ENCODE results near the gene GABRA6. TPM values are rescaled to one million over a fixed set of nuclear protein-coding genes. Genes with fewer than 3 reads are reported as not detected.
"Not testable (repeated sequence)": the region's sequence is repeated elsewhere in the genome, so short reads cannot be mapped to it uniquely, and the experiment has no call there.

The GABRA6 gene
- polyA plus RNA-seq (2014; cell fraction: cytosol; rRNA removed), result not detected in 2 replicates
- not detected in 2 replicates for polyA plus RNA-seq (2014; cell fraction: nucleus; rRNA removed)

GRCh38 chr5:161685461-161685860, at the start of gene GABRA6:
Gene GABRA6, plus strand, starts transcription at chr5:161685721. Its CDS starts 269 bp downstream, at chr5:161685990.
- DNase-seq (ENCODE audit: low spot score), result no peak

- no peak for DNase-seq (ENCODE audit: low spot score)
Measured at GRCh38 chr5:161637591-161637990, 47.9 kb upstream of the GABRA6 start.

- no peak for DNase-seq (ENCODE audit: low spot score)
Measured at GRCh38 chr5:161641444-161641843, 44.1 kb upstream of the GABRA6 start.

GRCh38 chr5:161645264-161645663, 40.3 kb upstream of the GABRA6 start:
- DNase-seq (ENCODE audit: low spot score), result no peak

- not testable (repeated sequence) for DNase-seq (ENCODE audit: low spot score)
Measured at GRCh38 chr5:161651926-161652325, 33.6 kb upstream of the GABRA6 start.

GRCh38 chr5:161660806-161661205, 24.7 kb upstream of the GABRA6 start:
- no peak for DNase-seq (ENCODE audit: low spot score)

GRCh38 chr5:161663431-161663830, 22.1 kb upstream of the GABRA6 start:
- no peak for DNase-seq (ENCODE audit: low spot score)

GRCh38 chr5:161676103-161676502, 9.4 kb upstream of the GABRA6 start:
- DNase-seq (ENCODE audit: low spot score), result peak; percentile 1

- DNase-seq (ENCODE audit: low spot score), result no peak
Measured at GRCh38 chr5:161686149-161686548, 628 bp downstream of the GABRA6 start.

GRCh38 chr5:161686881-161687280, 1.4 kb downstream of the GABRA6 start:
- DNase-seq (ENCODE audit: low spot score), result no peak

- no peak for DNase-seq (ENCODE audit: low spot score)
Measured at GRCh38 chr5:161687316-161687715, 1.8 kb downstream of the GABRA6 start.

- DNase-seq (ENCODE audit: low spot score), result no peak
Measured at GRCh38 chr5:161691911-161692310, 6.4 kb downstream of the GABRA6 start.

GRCh38 chr5:161697001-161697400, 11.5 kb downstream of the GABRA6 start:
- DNase-seq (ENCODE audit: low spot score), result no peak

GRCh38 chr5:161700065-161700464, 14.5 kb downstream of the GABRA6 start:
- DNase-seq (ENCODE audit: low spot score), result no peak

- no peak for DNase-seq (ENCODE audit: low spot score)
Measured at GRCh38 chr5:161703528-161703927, 18.0 kb downstream of the GABRA6 start.

- DNase-seq (ENCODE audit: low spot score), result no peak
Measured at GRCh38 chr5:161707382-161707781, 21.9 kb downstream of the GABRA6 start.

GRCh38 chr5:161709239-161709638, 23.7 kb downstream of the GABRA6 start:
- no peak for DNase-seq (ENCODE audit: low spot score)

- no peak for DNase-seq (ENCODE audit: low spot score)
Measured at GRCh38 chr5:161713042-161713441, 27.5 kb downstream of the GABRA6 start.

GRCh38 chr5:161719157-161719556, 33.6 kb downstream of the GABRA6 start:
- no peak for DNase-seq (ENCODE audit: low spot score)

- DNase-seq (ENCODE audit: low spot score), result no peak
Measured at GRCh38 chr5:161720460-161720859, 34.9 kb downstream of the GABRA6 start.

GRCh38 chr5:161734741-161735140, 49.2 kb downstream of the GABRA6 start:
- no peak for DNase-seq (ENCODE audit: low spot score)

- DNase-seq (ENCODE audit: low spot score), result no peak
Measured at GRCh38 chr5:161740433-161740832, 54.9 kb downstream of the GABRA6 start.

GRCh38 chr5:161744276-161744675, 58.8 kb downstream of the GABRA6 start:
- DNase-seq (ENCODE audit: low spot score), result no peak

- no peak for DNase-seq (ENCODE audit: low spot score)
Measured at GRCh38 chr5:161745392-161745791, 59.9 kb downstream of the GABRA6 start.
